Stimulated activated memory B cell treated with anti-CD40 and anti-IgM and Interleukin-4, amounts not matched to agents 10 μg/mL and 1 μg/mL and 100 μg/mL, for 72 hours (primary cell): Measurements from ENCODE around the gene COL3A1.

ENCODE experiments used
- ATAC-seq: fragments of 150-1000 bp; cut with Tn5 transposase; 2 replicates; pipeline ENCODE4 v1.10.0; 2021
- H3K27ac Mint-ChIP-seq: one replicate; pipeline ENCODE4 v1.8.0; 2022; ENCODE audit warnings: mild to moderate bottlenecking, mixed read lengths
- H3K27me3 Mint-ChIP-seq: one replicate; pipeline ENCODE4 v1.8.0; 2022; ENCODE audit warnings: mixed read lengths
- H3K36me3 Mint-ChIP-seq: one replicate; pipeline ENCODE4 v1.8.0; 2022; ENCODE audit warnings: mixed read lengths
- H3K4me1 Mint-ChIP-seq: one replicate; pipeline ENCODE4 v1.8.0; 2022; ENCODE audit warnings: mixed read lengths
- H3K4me3 Mint-ChIP-seq: one replicate; pipeline ENCODE4 v1.8.0; 2022; ENCODE audit warnings: mild to moderate bottlenecking, moderate library complexity, mixed read lengths
- H3K9me3 Mint-ChIP-seq: one replicate; pipeline ENCODE4 v1.8.0; 2022; ENCODE audit warnings: mixed read lengths

The COL3A1 gene

GRCh38 chr2:188986839-188987238 is 12.7 kb downstream of the COL3A1 start:
- Mint-ChIP-seq H3K9me3 (no peaks in the 10 kb centered on the region), H3K36me3 (no peaks in the 10 kb centered on the region), H3K4me3 (no peak overlapping the region), H3K4me1 (no peaks in the 10 kb centered on the region), H3K27me3 (no peaks in the 10 kb centered on the region), H3K27ac (no peak overlapping the region)
- no peak for ATAC-seq

- H3K27me3 Mint-ChIP-seq: no peaks in the 10 kb centered on the region
- no peak for ATAC-seq
- no peaks in the 10 kb centered on the region for H3K4me1 Mint-ChIP-seq
- no peaks in the 10 kb centered on the region for H3K9me3 Mint-ChIP-seq
- H3K36me3 Mint-ChIP-seq: no peaks in the 10 kb centered on the region
- no peak overlapping the region for H3K27ac Mint-ChIP-seq
- no peak overlapping the region for H3K4me3 Mint-ChIP-seq
Measured at GRCh38 chr2:188993247-188993646, 19.1 kb downstream of the COL3A1 start.

GRCh38 chr2:188997263-188997662 is 23.1 kb downstream of the COL3A1 start:
- Mint-ChIP-seq H3K4me1 (no peaks in the 10 kb centered on the region), H3K36me3 (no peaks in the 10 kb centered on the region), H3K27ac (no peak overlapping the region), H3K27me3 (no peaks in the 10 kb centered on the region), H3K9me3 (no peaks in the 10 kb centered on the region), H3K4me3 (no peak overlapping the region)
- ATAC-seq: no peak

GRCh38 chr2:189000221-189000620 is 26.0 kb downstream of the COL3A1 start:
- no peaks in the 10 kb centered on the region for H3K4me1 Mint-ChIP-seq
- H3K9me3 Mint-ChIP-seq: no peaks in the 10 kb centered on the region
- H3K27me3 Mint-ChIP-seq: no peaks in the 10 kb centered on the region
- H3K27ac Mint-ChIP-seq: no peak overlapping the region
- H3K36me3 Mint-ChIP-seq: no peaks in the 10 kb centered on the region
- ATAC-seq: no peak
- H3K4me3 Mint-ChIP-seq: no peak overlapping the region

- Mint-ChIP-seq H3K9me3 (no peaks in the 10 kb centered on the region), H3K36me3 (no peaks in the 10 kb centered on the region), H3K27me3 (no peaks in the 10 kb centered on the region), H3K27ac (no peak overlapping the region), H3K4me3 (no peak overlapping the region), H3K4me1 (no peaks in the 10 kb centered on the region)
- no peak for ATAC-seq
Measured at GRCh38 chr2:189002079-189002478, 27.9 kb downstream of the COL3A1 start.

- Mint-ChIP-seq H3K27ac (no peak overlapping the region), H3K4me3 (no peak overlapping the region), H3K36me3 (no peaks in the 10 kb centered on the region)
Measured at GRCh38 chr2:189008555-189009262, 34.5 kb downstream of the COL3A1 start.

GRCh38 chr2:189010536-189010935 is 36.4 kb downstream of the COL3A1 start:
- Mint-ChIP-seq H3K27ac (no peak overlapping the region), H3K4me1 (no peaks in the 10 kb centered on the region), H3K9me3 (no peaks in the 10 kb centered on the region), H3K4me3 (no peak overlapping the region), H3K27me3 (no peaks in the 10 kb centered on the region), H3K36me3 (no peaks in the 10 kb centered on the region)
- no peak for ATAC-seq

More at GRCh38 chr2:189008555-189009262, 34.5 kb downstream of the COL3A1 start:
- no peaks in the 10 kb centered on the region for H3K9me3 Mint-ChIP-seq
- no peak for ATAC-seq
- H3K27me3 Mint-ChIP-seq: no peaks in the 10 kb centered on the region
- no peaks in the 10 kb centered on the region for H3K4me1 Mint-ChIP-seq

- Mint-ChIP-seq H3K27me3 (no peaks in the 10 kb centered on the region), H3K36me3 (no peaks in the 10 kb centered on the region), H3K4me1 (no peaks in the 10 kb centered on the region), H3K27ac (no peak overlapping the region), H3K9me3 (no peaks in the 10 kb centered on the region), H3K4me3 (no peak overlapping the region)
- no peak for ATAC-seq
Measured at GRCh38 chr2:189012351-189012750, 38.2 kb downstream of the COL3A1 start.

GRCh38 chr2:189013031-189013430 is 38.9 kb downstream of the COL3A1 start:
- Mint-ChIP-seq H3K4me1 (no peaks in the 10 kb centered on the region), H3K36me3 (no peaks in the 10 kb centered on the region), H3K9me3 (no peaks in the 10 kb centered on the region), H3K27me3 (no peaks in the 10 kb centered on the region), H3K27ac (no peak overlapping the region), H3K4me3 (no peak overlapping the region)
- ATAC-seq: no peak

GRCh38 chr2:189013671-189014448 is 39.7 kb downstream of the COL3A1 start:
- no peak for ATAC-seq
- Mint-ChIP-seq H3K36me3 (no peaks in the 10 kb centered on the region), H3K4me3 (no peak overlapping the region), H3K27ac (no peak overlapping the region), H3K4me1 (no peaks in the 10 kb centered on the region), H3K27me3 (no peaks in the 10 kb centered on the region), H3K9me3 (no peaks in the 10 kb centered on the region)

GRCh38 chr2:189014449-189015138 is 40.4 kb downstream of the COL3A1 start:
- H3K27ac Mint-ChIP-seq: no peak overlapping the region
- no peaks in the 10 kb centered on the region for H3K36me3 Mint-ChIP-seq
- no peaks in the 10 kb centered on the region for H3K9me3 Mint-ChIP-seq
- no peak overlapping the region for H3K4me3 Mint-ChIP-seq
- H3K4me1 Mint-ChIP-seq: no peaks in the 10 kb centered on the region
- no peaks in the 10 kb centered on the region for H3K27me3 Mint-ChIP-seq
- no peak for ATAC-seq

GRCh38 chr2:189015359-189015758 is 41.2 kb downstream of the COL3A1 start:
- Mint-ChIP-seq H3K4me3 (no peak overlapping the region), H3K27ac (no peak overlapping the region), H3K27me3 (no peaks in the 10 kb centered on the region), H3K36me3 (no peaks in the 10 kb centered on the region), H3K4me1 (no peaks in the 10 kb centered on the region), H3K9me3 (no peaks in the 10 kb centered on the region)
- ATAC-seq: no peak

GRCh38 chr2:189016311-189016861 is 42.2 kb downstream of the COL3A1 start:
- no peak for ATAC-seq
- Mint-ChIP-seq H3K36me3 (no peaks in the 10 kb centered on the region), H3K4me1 (no peaks in the 10 kb centered on the region), H3K27me3 (no peaks in the 10 kb centered on the region), H3K9me3 (no peaks in the 10 kb centered on the region), H3K4me3 (no peak overlapping the region), H3K27ac (no peak overlapping the region)

- Mint-ChIP-seq H3K9me3 (no peaks in the 10 kb centered on the region), H3K4me1 (no peaks in the 10 kb centered on the region), H3K27ac (no peak overlapping the region), H3K27me3 (no peaks in the 10 kb centered on the region), H3K4me3 (no peak overlapping the region), H3K36me3 (no peaks in the 10 kb centered on the region)
- ATAC-seq: no peak
Measured at GRCh38 chr2:189018631-189019030, 44.5 kb downstream of the COL3A1 start.

- no peak overlapping the region for H3K27ac Mint-ChIP-seq
- ATAC-seq: no peak
- H3K9me3 Mint-ChIP-seq: no peaks in the 10 kb centered on the region
- no peaks in the 10 kb centered on the region for H3K36me3 Mint-ChIP-seq
- no peaks in the 10 kb centered on the region for H3K27me3 Mint-ChIP-seq
- H3K4me3 Mint-ChIP-seq: no peak overlapping the region
- no peaks in the 10 kb centered on the region for H3K4me1 Mint-ChIP-seq
Measured at GRCh38 chr2:189020179-189020578, 46.0 kb downstream of the COL3A1 start.
